ENCODE measurements around the gene CIZ1. TPM values are rescaled to one million over a fixed set of nuclear protein-coding genes. Genes with fewer than 3 reads are reported as not detected.

Gene CIZ1
- total and polyA plus RNA-seq, 2 of the 13 experiments (the other 11 are each of a cell fraction or from before 2014, with no cell fraction given): 30.6 to 50.3 TPM

DNA sequence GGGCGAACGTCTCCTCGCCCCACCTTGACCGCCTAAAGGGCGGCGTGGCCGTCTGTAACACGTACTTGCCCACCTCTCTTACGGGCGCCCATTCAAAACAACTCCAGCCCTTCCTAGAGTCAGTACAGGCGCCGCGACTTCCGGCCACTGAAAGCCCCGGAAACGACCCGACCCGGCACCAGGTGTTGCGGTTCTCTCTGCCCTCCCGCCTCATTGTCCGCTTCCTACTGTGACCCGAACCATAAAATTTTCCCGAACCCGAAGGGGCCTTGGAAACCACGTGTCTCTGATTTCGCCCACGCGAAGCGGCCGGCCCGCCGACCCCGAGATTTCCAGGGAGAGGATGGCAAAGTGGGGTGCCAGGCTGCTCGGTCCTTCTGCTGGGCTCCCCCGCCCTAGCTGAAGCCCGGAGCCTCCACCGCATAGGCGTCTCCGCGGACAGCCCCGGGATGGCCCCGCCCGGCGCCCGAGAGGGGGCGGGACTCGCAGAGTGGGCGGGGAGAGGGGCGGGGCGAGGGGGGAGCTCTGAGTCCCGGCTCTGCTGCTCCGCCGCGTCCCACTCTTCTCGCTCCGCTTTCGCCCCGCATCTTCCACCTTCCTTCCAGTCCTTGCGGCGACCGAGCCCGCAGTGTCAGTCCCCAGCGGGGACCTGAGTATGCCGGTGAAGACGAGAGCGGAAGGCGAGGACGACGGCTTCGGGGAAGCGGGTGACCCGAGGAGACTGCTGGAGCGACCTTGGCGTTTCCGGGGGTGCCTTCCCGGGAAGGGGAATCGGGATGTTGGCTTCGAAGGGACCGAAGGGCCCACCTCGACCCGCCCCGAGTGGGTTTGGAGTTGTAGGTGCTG, 63.2 kb downstream of the CIZ1 start (continued):
- peak; percentile 83 for TF ChIP-seq MAX (IDR thresholded peaks at IDR 0.05)
- TF ChIP-seq, protein P1, sequence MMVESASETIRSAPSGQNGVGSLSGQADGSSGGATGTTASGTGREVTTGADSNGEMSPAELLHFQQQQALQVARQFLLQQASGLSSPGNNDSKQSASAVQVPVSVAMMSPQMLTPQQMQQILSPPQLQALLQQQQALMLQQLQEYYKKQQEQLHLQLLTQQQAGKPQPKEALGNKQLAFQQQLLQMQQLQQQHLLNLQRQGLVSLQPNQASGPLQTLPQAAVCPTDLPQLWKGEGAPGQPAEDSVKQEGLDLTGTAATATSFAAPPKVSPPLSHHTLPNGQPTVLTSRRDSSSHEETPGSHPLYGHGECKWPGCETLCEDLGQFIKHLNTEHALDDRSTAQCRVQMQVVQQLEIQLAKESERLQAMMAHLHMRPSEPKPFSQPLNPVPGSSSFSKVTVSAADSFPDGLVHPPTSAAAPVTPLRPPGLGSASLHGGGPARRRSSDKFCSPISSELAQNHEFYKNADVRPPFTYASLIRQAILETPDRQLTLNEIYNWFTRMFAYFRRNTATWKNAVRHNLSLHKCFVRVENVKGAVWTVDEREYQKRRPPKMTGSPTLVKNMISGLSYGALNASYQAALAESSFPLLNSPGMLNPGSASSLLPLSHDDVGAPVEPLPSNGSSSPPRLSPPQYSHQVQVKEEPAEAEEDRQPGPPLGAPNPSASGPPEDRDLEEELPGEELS (CRISPR knock-in tag; IDR thresholded peaks at IDR 0.05): peak; percentile 35; the same call in 1 of the 2 replicates
- TF ChIP-seq ZSCAN29 (CRISPR knock-in tag; conservative IDR thresholded peaks at IDR 0.05): peak; percentile 29; the same call in 1 of the 2 replicates
- TF ChIP-seq SP140L (CRISPR knock-in tag; IDR thresholded peaks at IDR 0.05; ENCODE audit: borderline replicate concordance): no peak
- TF ChIP-seq MEF2D (CRISPR knock-in tag; IDR thresholded peaks at IDR 0.05): no peak
- no peak for TF ChIP-seq ZNF891 (CRISPR knock-in tag; IDR thresholded peaks at IDR 0.05)
- TF ChIP-seq RBAK (CRISPR knock-in tag; IDR thresholded peaks at IDR 0.05): no peak
- TF ChIP-seq HNF4G (IDR thresholded peaks at IDR 0.05; ENCODE audit: borderline replicate concordance, low read depth, low read length): 0 out of 2 replicates have a peak, but pooled peaks have one; percentile 1
- no peak for TF ChIP-seq HNF4G (CRISPR knock-in tag; IDR thresholded peaks at IDR 0.05; ENCODE audit: borderline replicate concordance, low read depth)
- TF ChIP-seq SOX13 (IDR thresholded peaks at IDR 0.05): no peak
- 0 out of 4 replicates have a peak, but pooled peaks of 1 of the 2 experiments have one; percentile 8 for TF ChIP-seq SOX13 (CRISPR knock-in tag; conservative IDR thresholded peaks at IDR 0.05 in 1 of 2, IDR thresholded peaks at IDR 0.05 in 1 of 2)
- TF ChIP-seq ZNF567 (CRISPR knock-in tag; IDR thresholded peaks at IDR 0.05; ENCODE audit: borderline replicate concordance): no peak
- TF ChIP-seq, protein P2, sequence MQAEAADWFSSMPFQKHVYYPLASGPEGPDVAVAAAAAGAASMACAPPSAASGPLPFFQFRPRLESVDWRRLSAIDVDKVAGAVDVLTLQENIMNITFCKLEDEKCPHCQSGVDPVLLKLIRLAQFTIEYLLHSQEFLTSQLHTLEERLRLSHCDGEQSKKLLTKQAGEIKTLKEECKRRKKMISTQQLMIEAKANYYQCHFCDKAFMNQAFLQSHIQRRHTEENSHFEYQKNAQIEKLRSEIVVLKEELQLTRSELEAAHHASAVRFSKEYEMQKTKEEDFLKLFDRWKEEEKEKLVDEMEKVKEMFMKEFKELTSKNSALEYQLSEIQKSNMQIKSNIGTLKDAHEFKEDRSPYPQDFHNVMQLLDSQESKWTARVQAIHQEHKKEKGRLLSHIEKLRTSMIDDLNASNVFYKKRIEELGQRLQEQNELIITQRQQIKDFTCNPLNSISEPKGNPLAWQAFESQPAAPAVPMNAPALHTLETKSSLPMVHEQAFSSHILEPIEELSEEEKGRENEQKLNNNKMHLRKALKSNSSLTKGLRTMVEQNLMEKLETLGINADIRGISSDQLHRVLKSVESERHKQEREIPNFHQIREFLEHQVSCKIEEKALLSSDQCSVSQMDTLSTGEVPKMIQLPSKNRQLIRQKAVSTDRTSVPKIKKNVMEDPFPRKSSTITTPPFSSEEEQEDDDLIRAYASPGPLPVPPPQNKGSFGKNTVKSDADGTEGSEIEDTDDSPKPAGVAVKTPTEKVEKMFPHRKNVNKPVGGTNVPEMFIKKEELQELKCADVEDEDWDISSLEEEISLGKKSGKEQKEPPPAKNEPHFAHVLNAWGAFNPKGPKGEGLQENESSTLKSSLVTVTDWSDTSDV (CRISPR knock-in tag; IDR thresholded peaks at IDR 0.05): no peak
- TF ChIP-seq ZNF672 (CRISPR knock-in tag; IDR thresholded peaks at IDR 0.05): no peak
- 0 out of 2 replicates have a peak, but pooled peaks have one; percentile 32 for TF ChIP-seq PCBP1 (IDR thresholded peaks at IDR 0.05; ENCODE audit: borderline replicate concordance, low read depth, low read length)
- TF ChIP-seq, protein P3, sequence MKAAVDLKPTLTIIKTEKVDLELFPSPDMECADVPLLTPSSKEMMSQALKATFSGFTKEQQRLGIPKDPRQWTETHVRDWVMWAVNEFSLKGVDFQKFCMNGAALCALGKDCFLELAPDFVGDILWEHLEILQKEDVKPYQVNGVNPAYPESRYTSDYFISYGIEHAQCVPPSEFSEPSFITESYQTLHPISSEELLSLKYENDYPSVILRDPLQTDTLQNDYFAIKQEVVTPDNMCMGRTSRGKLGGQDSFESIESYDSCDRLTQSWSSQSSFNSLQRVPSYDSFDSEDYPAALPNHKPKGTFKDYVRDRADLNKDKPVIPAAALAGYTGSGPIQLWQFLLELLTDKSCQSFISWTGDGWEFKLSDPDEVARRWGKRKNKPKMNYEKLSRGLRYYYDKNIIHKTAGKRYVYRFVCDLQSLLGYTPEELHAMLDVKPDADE (CRISPR knock-in tag; IDR thresholded peaks at IDR 0.05): no peak
- TF ChIP-seq NR2F6 (IDR thresholded peaks at IDR 0.05): peak; percentile 37; the same call in 1 of the 2 replicates
- TF ChIP-seq NR2F6 (CRISPR knock-in tag; IDR thresholded peaks at IDR 0.05): no peak
- no peak for TF ChIP-seq RNF2 (conservative IDR thresholded peaks at IDR 0.05; ENCODE audit: low read depth)
- TF ChIP-seq PRPF4 (IDR thresholded peaks at IDR 0.05; ENCODE audit: low read depth, low read length, poor library complexity, severe bottlenecking): no peak
- TF ChIP-seq ZNF367 (CRISPR knock-in tag; IDR thresholded peaks at IDR 0.05; ENCODE audit: borderline replicate concordance): 0 out of 2 replicates have a peak, but pooled peaks have one; percentile 52
- no peak for TF ChIP-seq NCOA2 (CRISPR knock-in tag; IDR thresholded peaks at IDR 0.05)
- TF ChIP-seq ZNF335 (CRISPR knock-in tag; IDR thresholded peaks at IDR 0.05): peak; percentile 99
- TF ChIP-seq ATAD3A (CRISPR knock-in tag; IDR thresholded peaks at IDR 0.05): no peak

Measured in HepG2 (cell line).